PFSK-1 (cell line): Measurements from ENCODE around the gene LHX2.

ENCODE experiments used
- FOXP2 ChIP-seq: optimal IDR thresholded peaks from 2 replicates; pipeline ENCODE3; 2011; ENCODE audit warnings: borderline replicate concordance, control low read depth, inconsistent platforms; ENCODE audit not compliant: insufficient read depth; ENCODE audit errors: extremely low read length, extremely low read depth
- POLR2AphosphoS5 ChIP-seq: IDR thresholded peaks from 2 replicates; pipeline ENCODE4 v1.6.1; 2012; ENCODE audit warnings: low read depth, mild to moderate bottlenecking, control low read depth, low read length, moderate library complexity
- REST ChIP-seq, 2 experiments: IDR thresholded peaks; 2 replicates each; pipeline versions ENCODE4 v1.6.1 to v1.8.0; 2011 to 2012; ENCODE audit warnings: low read depth in 2 of 2, low read length in 2 of 2, control low read depth in 1 of 2, inconsistent platforms in 1 of 2, mild to moderate bottlenecking in 1 of 2, moderate library complexity in 1 of 2; ENCODE audit not compliant: insufficient read depth in 1 of 2
- SIN3A ChIP-seq: IDR thresholded peaks from 2 replicates; pipeline ENCODE4 v1.6.1; 2012; ENCODE audit warnings: mild to moderate bottlenecking, low read length, moderate library complexity, borderline replicate concordance; ENCODE audit not compliant: insufficient read depth
- TAF1 ChIP-seq: IDR thresholded peaks from 2 replicates; pipeline ENCODE4 v1.6.1; 2012; ENCODE audit warnings: low read length, control low read depth, borderline replicate concordance; ENCODE audit not compliant: insufficient read depth

LHX2 gene

GRCh38 chr9:124040935-124041816 is 29.6 kb downstream of the LHX2 start:
- TF ChIP-seq REST (IDR thresholded peaks at IDR 0.05; ENCODE audit: insufficient read depth in 1 of 2, low read depth in 2 of 2, low read length in 2 of 2) (no peak), SIN3A (no peak), FOXP2 (no peak), TAF1 (no peak), POLR2AphosphoS5 (no peak)

GRCh38 chr9:124041817-124042116 is 30.2 kb downstream of the LHX2 start:
- TF ChIP-seq FOXP2 (no peak), SIN3A (no peak), REST (IDR thresholded peaks at IDR 0.05; ENCODE audit: insufficient read depth in 1 of 2, low read depth in 2 of 2, low read length in 2 of 2) (no peak), TAF1 (no peak), POLR2AphosphoS5 (no peak)

GRCh38 chr9:124042201-124042721 is 30.7 kb downstream of the LHX2 start:
- TF ChIP-seq REST (IDR thresholded peaks at IDR 0.05; ENCODE audit: insufficient read depth in 1 of 2, low read depth in 2 of 2, low read length in 2 of 2) = no peak
- TF ChIP-seq SIN3A = no peak
- no peak for TF ChIP-seq POLR2AphosphoS5
- no peak for TF ChIP-seq FOXP2
- no peak for TF ChIP-seq TAF1

- TF ChIP-seq TAF1 (no peak), FOXP2 (no peak), POLR2AphosphoS5 (no peak), REST (IDR thresholded peaks at IDR 0.05; ENCODE audit: insufficient read depth in 1 of 2, low read depth in 2 of 2, low read length in 2 of 2) (no peak), SIN3A (no peak)
Measured at GRCh38 chr9:124044448-124044847, 32.9 kb downstream of the LHX2 start.
